HEK293 (cell line): ENCODE measurements around the gene TNC.

Source experiments
- CTCF ChIA-PET: fragments of 350-600 bp; formaldehyde crosslinking; extraction: SDS; loops from one replicate; lab custom pipeline; 2021; ENCODE audit warnings: antibody characterized with exemption; lab: Yijun Ruan, JAX
- POLR2A ChIA-PET: fragments of 300-600 bp; formaldehyde crosslinking; extraction: SDS; loops from one replicate; lab custom pipeline; 2020; ENCODE audit warnings: antibody characterized with exemption, inconsistent platforms; lab: Yijun Ruan, JAX
- H3K27ac ChIP-seq: fragments of 200-500 bp; sonication (Bioruptor generic); 2 replicates; pipeline ENCODE4 v1.5.1; 2014; ENCODE audit warnings: low read depth, low read length, control low read depth, inconsistent platforms; ENCODE audit errors: extremely low read depth
- H3K36me3 ChIP-seq, 2 experiments: fragments of 200-500 bp in 1 of 2; sonication (Bioruptor generic) in 1 of 2; 1 replicate in 1 of 2; 2 replicates in 1 of 2; pipeline ENCODE4 v1.5.1; 2014 to 2017; ENCODE audit warnings: inconsistent platforms in 2 of 2, low read length in 2 of 2; ENCODE audit not compliant: control insufficient read depth in 2 of 2, insufficient read depth in 1 of 2
- H3K4me1 ChIP-seq: fragments of 200-500 bp; sonication (Bioruptor generic); 2 replicates; pipeline ENCODE4 v1.5.1; 2014; ENCODE audit warnings: mild to moderate bottlenecking, low read length, inconsistent platforms; ENCODE audit not compliant: control insufficient read depth, insufficient read depth
- H3K4me3 ChIP-seq: 2 replicates; pipeline ENCODE4 v1.5.1; 2011; ENCODE audit warnings: low read depth, mild to moderate bottlenecking, control low read depth, low read length, moderate library complexity
- H3K9me3 ChIP-seq: fragments of 200-500 bp; sonication (Bioruptor generic); 2 replicates; pipeline ENCODE4 v1.5.1; 2014; ENCODE audit warnings: low read depth, low read length, inconsistent platforms; ENCODE audit not compliant: control insufficient read depth, insufficient read depth
- TRIM28 ChIP-seq: IDR thresholded peaks from 2 replicates; pipeline ENCODE4 v1.6.1; 2011; ENCODE audit warnings: low read length, control low read depth, borderline replicate concordance
- YY2 ChIP-seq: fragments of 450-650 bp; formaldehyde crosslinking; IDR thresholded peaks from 2 replicates; pipeline ENCODE4 v1.5.1; 2016; ENCODE audit warnings: missing biosample characterization, missing genetic modification characterization
- ZEB2 ChIP-seq: fragments of 450-650 bp; formaldehyde crosslinking; IDR thresholded peaks from 2 replicates; pipeline ENCODE4 v1.5.1; 2016; ENCODE audit warnings: missing biosample characterization, missing genetic modification characterization
- ZNF140 ChIP-seq: fragments of 450-650 bp; formaldehyde crosslinking; IDR thresholded peaks from 2 replicates; pipeline ENCODE4 v1.5.1; 2016; ENCODE audit warnings: missing biosample characterization, missing genetic modification characterization
- ZNF157 ChIP-seq: fragments of 450-650 bp; formaldehyde crosslinking; IDR thresholded peaks from 2 replicates; pipeline ENCODE4 v1.5.1; 2016; ENCODE audit warnings: missing biosample characterization, missing genetic modification characterization
- ZNF302 ChIP-seq: fragments of 450-650 bp; formaldehyde crosslinking; IDR thresholded peaks from 2 replicates; pipeline ENCODE4 v1.5.1; 2016; ENCODE audit warnings: missing biosample characterization, missing genetic modification characterization, low read depth
- ZNF324 ChIP-seq: fragments of 450-650 bp; formaldehyde crosslinking; IDR thresholded peaks from 2 replicates; pipeline ENCODE4 v1.5.1; 2016; ENCODE audit warnings: missing biosample characterization, missing genetic modification characterization
- ZNF335 ChIP-seq: fragments of 450-650 bp; formaldehyde crosslinking; conservative IDR thresholded peaks from 2 replicates; pipeline ENCODE4 v1.5.1; 2016; ENCODE audit warnings: missing biosample characterization, missing genetic modification characterization
- ZNF621 ChIP-seq: fragments of 450-650 bp; formaldehyde crosslinking; IDR thresholded peaks from 2 replicates; pipeline ENCODE4 v1.5.1; 2017; ENCODE audit warnings: missing biosample characterization, missing genetic modification characterization
- ZNF629 ChIP-seq: fragments of 450-650 bp; formaldehyde crosslinking; IDR thresholded peaks from 2 replicates; pipeline ENCODE4 v1.5.1; 2017; ENCODE audit warnings: missing biosample characterization, missing genetic modification characterization
- ZSCAN30 ChIP-seq: fragments of 450-650 bp; IDR thresholded peaks from 2 replicates; pipeline ENCODE4 v1.5.1; 2018; ENCODE audit warnings: missing biosample characterization, mild to moderate bottlenecking, missing genetic modification characterization, moderate library complexity
- TF ChIP-seq, protein P1 (sequence below): fragments of 450-650 bp; formaldehyde crosslinking; IDR thresholded peaks from 2 replicates; pipeline ENCODE4 v1.5.1; 2016; ENCODE audit warnings: missing biosample characterization, missing genetic modification characterization, borderline replicate concordance

The TNC gene

DNA sequence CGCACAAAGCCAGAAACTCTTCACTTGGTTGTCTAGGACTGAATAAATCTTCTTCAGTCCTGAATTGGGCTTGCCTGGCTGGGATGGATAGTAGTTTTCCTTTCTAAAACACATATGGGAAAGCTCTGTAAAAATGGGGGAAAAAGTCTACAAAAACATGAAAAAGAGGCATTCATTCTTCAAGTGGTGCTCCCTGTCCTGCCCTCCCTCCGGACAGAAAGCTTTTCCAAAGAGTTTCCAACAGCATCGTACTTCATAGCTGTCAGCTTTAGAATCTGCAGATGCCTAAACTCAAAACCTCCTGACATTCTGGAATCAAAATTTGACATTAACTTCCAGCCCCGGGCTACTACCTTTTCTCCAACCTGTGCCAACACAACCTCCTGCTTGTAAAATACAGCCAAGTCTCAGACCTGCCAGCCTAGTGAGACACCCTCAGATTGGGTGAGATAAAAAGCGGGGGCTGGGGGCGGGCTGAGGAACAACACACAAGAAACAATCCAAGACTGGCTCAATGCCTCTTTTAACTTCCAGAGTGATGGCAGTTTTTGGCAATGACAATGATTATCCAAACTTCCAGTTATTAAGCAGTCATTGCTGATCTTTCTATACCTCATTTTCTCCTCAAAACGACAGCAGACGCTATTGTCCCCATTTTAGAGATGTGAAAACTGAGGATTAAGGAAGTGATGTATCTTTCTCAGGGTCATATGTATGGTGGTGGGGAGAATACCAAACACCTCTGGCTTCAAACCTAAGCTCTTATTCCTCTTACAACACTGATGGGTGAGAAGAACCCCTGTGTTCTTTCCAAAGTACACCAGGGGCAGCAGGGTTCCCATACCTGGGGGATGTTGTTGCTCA, 1.3 kb downstream of the TNC start:
- H3K4me3 ChIP-seq: no peak overlapping the region
- no peaks in the 10 kb centered on the region for H3K36me3 ChIP-seq
- no peaks in the 10 kb centered on the region for H3K9me3 ChIP-seq
- TF ChIP-seq TRIM28: no peak
- TF ChIP-seq ZSCAN30: no peak
- TF ChIP-seq ZNF302 (tag by site-specific recombination): no peak
- TF ChIP-seq, protein P1, sequence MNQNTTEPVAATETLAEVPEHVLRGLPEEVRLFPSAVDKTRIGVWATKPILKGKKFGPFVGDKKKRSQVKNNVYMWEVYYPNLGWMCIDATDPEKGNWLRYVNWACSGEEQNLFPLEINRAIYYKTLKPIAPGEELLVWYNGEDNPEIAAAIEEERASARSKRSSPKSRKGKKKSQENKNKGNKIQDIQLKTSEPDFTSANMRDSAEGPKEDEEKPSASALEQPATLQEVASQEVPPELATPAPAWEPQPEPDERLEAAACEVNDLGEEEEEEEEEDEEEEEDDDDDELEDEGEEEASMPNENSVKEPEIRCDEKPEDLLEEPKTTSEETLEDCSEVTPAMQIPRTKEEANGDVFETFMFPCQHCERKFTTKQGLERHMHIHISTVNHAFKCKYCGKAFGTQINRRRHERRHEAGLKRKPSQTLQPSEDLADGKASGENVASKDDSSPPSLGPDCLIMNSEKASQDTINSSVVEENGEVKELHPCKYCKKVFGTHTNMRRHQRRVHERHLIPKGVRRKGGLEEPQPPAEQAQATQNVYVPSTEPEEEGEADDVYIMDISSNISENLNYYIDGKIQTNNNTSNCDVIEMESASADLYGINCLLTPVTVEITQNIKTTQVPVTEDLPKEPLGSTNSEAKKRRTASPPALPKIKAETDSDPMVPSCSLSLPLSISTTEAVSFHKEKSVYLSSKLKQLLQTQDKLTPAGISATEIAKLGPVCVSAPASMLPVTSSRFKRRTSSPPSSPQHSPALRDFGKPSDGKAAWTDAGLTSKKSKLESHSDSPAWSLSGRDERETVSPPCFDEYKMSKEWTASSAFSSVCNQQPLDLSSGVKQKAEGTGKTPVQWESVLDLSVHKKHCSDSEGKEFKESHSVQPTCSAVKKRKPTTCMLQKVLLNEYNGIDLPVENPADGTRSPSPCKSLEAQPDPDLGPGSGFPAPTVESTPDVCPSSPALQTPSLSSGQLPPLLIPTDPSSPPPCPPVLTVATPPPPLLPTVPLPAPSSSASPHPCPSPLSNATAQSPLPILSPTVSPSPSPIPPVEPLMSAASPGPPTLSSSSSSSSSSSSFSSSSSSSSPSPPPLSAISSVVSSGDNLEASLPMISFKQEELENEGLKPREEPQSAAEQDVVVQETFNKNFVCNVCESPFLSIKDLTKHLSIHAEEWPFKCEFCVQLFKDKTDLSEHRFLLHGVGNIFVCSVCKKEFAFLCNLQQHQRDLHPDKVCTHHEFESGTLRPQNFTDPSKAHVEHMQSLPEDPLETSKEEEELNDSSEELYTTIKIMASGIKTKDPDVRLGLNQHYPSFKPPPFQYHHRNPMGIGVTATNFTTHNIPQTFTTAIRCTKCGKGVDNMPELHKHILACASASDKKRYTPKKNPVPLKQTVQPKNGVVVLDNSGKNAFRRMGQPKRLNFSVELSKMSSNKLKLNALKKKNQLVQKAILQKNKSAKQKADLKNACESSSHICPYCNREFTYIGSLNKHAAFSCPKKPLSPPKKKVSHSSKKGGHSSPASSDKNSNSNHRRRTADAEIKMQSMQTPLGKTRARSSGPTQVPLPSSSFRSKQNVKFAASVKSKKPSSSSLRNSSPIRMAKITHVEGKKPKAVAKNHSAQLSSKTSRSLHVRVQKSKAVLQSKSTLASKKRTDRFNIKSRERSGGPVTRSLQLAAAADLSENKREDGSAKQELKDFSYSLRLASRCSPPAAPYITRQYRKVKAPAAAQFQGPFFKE: no peak
- TF ChIP-seq ZEB2 (tag by site-specific recombination): no peak
- no peak for TF ChIP-seq ZNF621 (tag by site-specific recombination)
- no peak for TF ChIP-seq ZNF157
- TF ChIP-seq YY2: no peak
- CTCF ChIA-PET: interaction anchor here (2.6 kb wide), 1 partner anchor 101 kb away, joined by 13 read pairs; no protein-coding TSS in a partner anchor
- H3K4me1 ChIP-seq: peaks cover 8% of the 10 kb centered on the region
- H3K27ac ChIP-seq: no peak overlapping the region
- POLR2A ChIA-PET: interaction anchor here (1.6 kb wide), 1 partner anchor 9 kb away, joined by 5 read pairs; no protein-coding TSS in a partner anchor

DNA sequence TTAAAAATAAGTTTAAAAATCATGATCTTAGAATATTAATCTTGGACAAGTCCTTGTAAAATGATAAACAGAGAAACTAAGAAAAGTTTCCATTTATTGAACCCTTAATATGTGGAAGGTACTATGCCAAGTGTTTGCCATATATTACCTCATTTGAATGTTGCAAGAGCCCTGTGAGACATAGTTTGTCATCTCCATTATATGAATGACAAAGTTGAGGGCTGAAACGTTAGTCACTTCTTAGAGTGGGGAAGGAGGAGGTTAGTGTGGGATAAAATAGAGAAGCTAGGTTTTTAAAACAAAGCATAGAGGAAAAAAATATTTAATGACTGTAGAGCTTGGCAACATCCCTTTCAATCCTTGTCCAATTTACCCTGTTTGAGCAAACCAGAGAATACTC, 2.0 kb downstream of the TNC start:
- no peak for TF ChIP-seq ZNF140 (tag by site-specific recombination)
- TF ChIP-seq ZNF629 (tag by site-specific recombination): 0 out of 2 replicates have a peak, but pooled peaks have one; percentile 15
- Histone ChIP-seq H3K9me3 (no peaks in the 10 kb centered on the region), H3K27ac (no peak overlapping the region), H3K36me3 (no peaks in the 10 kb centered on the region), H3K4me1 (peaks cover 8% of the 10 kb centered on the region), H3K4me3 (no peak overlapping the region)
- CTCF ChIA-PET: no interaction called here
- POLR2A ChIA-PET: no interaction called here

DNA sequence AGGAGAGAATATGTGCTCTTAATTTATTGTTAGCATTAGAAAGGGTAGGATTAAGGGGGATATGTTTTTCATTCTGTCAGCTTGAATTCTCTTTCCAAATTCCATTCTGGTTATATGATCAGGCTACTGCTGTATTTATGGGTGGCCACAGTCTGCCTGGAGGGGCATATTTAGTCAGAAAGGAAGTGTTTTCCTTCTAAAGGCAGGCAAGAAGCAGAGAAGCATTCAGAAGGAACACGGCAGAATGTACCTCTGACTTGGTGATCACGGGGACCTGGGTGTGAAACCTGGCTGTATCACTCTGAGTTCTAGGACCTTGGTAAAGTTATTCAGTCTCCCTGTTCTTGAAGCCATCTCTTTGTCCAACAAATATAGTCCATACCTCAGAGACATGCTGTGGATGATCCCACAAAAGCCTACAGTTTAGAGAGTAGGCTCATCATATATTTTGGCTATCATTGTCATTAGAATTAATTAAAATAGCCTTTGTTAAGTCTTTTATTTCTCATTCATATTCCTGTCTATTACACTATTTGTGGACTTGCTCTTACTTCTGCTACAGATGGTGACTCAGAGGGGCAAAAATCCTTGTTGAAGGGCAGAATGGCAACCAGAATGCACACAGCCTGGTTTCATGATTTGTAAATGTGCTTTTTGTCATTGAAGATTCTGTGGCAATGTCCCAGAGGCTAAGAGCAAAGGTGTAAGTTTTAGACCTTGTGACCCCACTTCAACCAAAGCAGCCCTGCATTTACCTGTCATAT, 2.7 kb downstream of the TNC start:
- POLR2A ChIA-PET: no interaction called here
- Histone ChIP-seq H3K4me3 (no peak overlapping the region), H3K4me1 (peaks cover 8% of the 10 kb centered on the region), H3K27ac (no peak overlapping the region), H3K36me3 (no peaks in the 10 kb centered on the region), H3K9me3 (no peaks in the 10 kb centered on the region)
- no peak for TF ChIP-seq ZNF324
- TF ChIP-seq ZNF335 (tag by site-specific recombination): peak; percentile 59
- CTCF ChIA-PET: interaction anchor here (1.2 kb wide), 1 partner anchor 411 kb away, joined by 3 read pairs; no protein-coding TSS in a partner anchor
